CD4-positive, alpha-beta T cell treated with Interleukin-1 beta for 1 hour (primary cell): ENCODE measurements around the gene GNB3.
"Not testable (repeated sequence)": the region's sequence is repeated elsewhere in the genome, so short reads cannot be mapped to it uniquely, and the experiment has no call there.

Experiments
- DNase-seq, 2 donors: peaks; one replicate each; pipeline ENCODE4 v3.0.0-alpha.2; 2020 to 2022

The GNB3 gene

GRCh38 chr12:6863586-6864321 lies 23.0 kb downstream of the GNB3 start:
- no peak for DNase-seq

GRCh38 chr12:6865307-6865706 lies 24.6 kb downstream of the GNB3 start:
- DNase-seq, result not testable (repeated sequence)

GRCh38 chr12:6866163-6866919 lies 25.6 kb downstream of the GNB3 start:
- DNase-seq, result no peak

- DNase-seq, result no peak
These were observed 26.2 kb downstream of the GNB3 start for GRCh38 chr12:6866920-6867412.

GRCh38 chr12:6867413-6868210 lies 26.9 kb downstream of the GNB3 start, which contains the start of gene TPI1:
Gene TPI1 (plus strand): TSS chr12:6867531. CDS start chr12:6867567, 36 bp downstream.
- DNase-seq, result peak; percentile 85 to 87

- peak in 1 of 2 donors; percentile 17 for DNase-seq
These were observed 27.7 kb downstream of the GNB3 start for GRCh38 chr12:6868211-6869048.

GRCh38 chr12:6869049-6870021 lies 28.6 kb downstream of the GNB3 start:
- peak; percentile 82 to 89 for DNase-seq

GRCh38 chr12:6870304-6870703 lies 29.6 kb downstream of the GNB3 start:
- not testable (repeated sequence) for DNase-seq

GRCh38 chr12:6871052-6871957 lies 30.6 kb downstream of the GNB3 start:
- peak; percentile 15 to 41 for DNase-seq

- peak; percentile 84 to 88 for DNase-seq
These were observed 31.6 kb downstream of the GNB3 start for GRCh38 chr12:6872073-6873048.

- peak; percentile 98 for DNase-seq
These were observed 32.6 kb downstream of the GNB3 start, which contains the start of gene SPSB2 for GRCh38 chr12:6873094-6874014. Gene SPSB2 (minus strand): TSS chr12:6873303. CDS start chr12:6872901, 402 bp downstream.

- DNase-seq, result not testable (repeated sequence)
These were observed 33.3 kb downstream of the GNB3 start for GRCh38 chr12:6874015-6874368.

- DNase-seq, result not testable (repeated sequence)
These were observed 39.1 kb downstream of the GNB3 start for GRCh38 chr12:6879824-6880223.

- no peak for DNase-seq
These were observed 42.5 kb downstream of the GNB3 start for GRCh38 chr12:6883252-6883651.

- no peak for DNase-seq
These were observed 43.0 kb downstream of the GNB3 start for GRCh38 chr12:6883683-6884082.

- DNase-seq, result no peak
These were observed 43.8 kb downstream of the GNB3 start for GRCh38 chr12:6884539-6884938.
